ENCODE measurements around the gene CEBPG. TPM values are rescaled to one million over a fixed set of nuclear protein-coding genes. Genes with fewer than 3 reads are reported as not detected.

The CEBPG gene
- total RNA-seq, 2 experiments from 2014 or later: 24.0 to 24.4 TPM

DNA sequence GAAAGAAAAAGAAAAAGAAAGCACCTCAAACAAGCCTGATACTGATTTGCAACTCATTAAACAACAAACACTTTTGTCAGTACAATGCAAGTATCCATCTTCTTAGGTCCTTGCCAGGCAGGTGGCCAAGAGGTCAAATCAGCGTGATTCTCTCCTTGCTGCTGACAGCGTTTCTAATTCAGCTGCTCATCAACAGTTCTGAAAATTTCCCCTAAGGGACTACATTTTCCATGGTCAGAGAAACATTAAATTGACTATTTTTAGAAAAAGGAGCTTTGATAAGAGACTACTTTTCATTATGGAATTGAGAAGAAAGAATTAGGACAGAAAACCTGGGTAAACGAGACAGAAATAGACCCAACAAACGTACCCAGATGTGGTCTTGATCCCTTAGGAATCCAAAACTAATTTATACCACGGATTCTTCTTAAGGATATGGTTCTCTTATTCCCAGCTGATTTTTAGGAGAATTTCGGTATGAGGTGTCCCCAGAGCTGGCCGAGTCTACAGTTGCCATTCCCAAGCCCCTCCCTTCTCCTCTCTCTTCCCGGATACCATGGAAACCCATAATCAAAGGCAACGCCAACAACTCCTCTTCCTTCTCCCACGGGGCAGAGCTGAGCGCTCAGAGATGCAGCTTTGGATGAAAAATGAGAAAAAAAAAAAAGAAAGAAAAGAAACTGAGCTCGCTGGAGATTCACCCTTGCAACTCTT, 29.5 kb upstream of the CEBPG start:
- no peaks in the 10 kb centered on the region for H3K9me3 Mint-ChIP-seq
- H3K27me3 Mint-ChIP-seq: peaks cover 33% of the 10 kb centered on the region
- no peak overlapping the region for H3K27ac Mint-ChIP-seq
- no peaks in the 10 kb centered on the region for H3K36me3 Mint-ChIP-seq (ENCODE audit: low read depth)
- no peak overlapping the region for H3K4me3 Mint-ChIP-seq
- no peak for DNase-seq
- CTCF ChIA-PET: no interaction called here
- POLR2A ChIA-PET: interaction anchor here (0.6 kb wide), 1 partner anchor 178 kb away, joined by 4 read pairs; no protein-coding TSS in a partner anchor
- no peaks in the 10 kb centered on the region for H3K4me1 Mint-ChIP-seq

GRCh38 chr19:33344573-33344925, 29.0 kb upstream of the CEBPG start:
- no peak for DNase-seq
- ChIA-PET POLR2A (interaction anchor here (0.6 kb wide), 1 partner anchor 178 kb away, joined by 4 read pairs; no protein-coding TSS in a partner anchor), CTCF (interaction anchor here (0.6 kb wide), 1 partner anchor 482 kb away, joined by 3 read pairs; no protein-coding TSS in a partner anchor)
- peaks cover 28% of the 10 kb centered on the region for H3K27me3 Mint-ChIP-seq
- no peaks in the 10 kb centered on the region for H3K9me3 Mint-ChIP-seq
- H3K27ac Mint-ChIP-seq: no peak overlapping the region
- no peaks in the 10 kb centered on the region for H3K4me1 Mint-ChIP-seq
- H3K4me3 Mint-ChIP-seq: no peak overlapping the region
- no peaks in the 10 kb centered on the region for H3K36me3 Mint-ChIP-seq (ENCODE audit: low read depth)

GRCh38 chr19:33345163-33345562, 28.3 kb upstream of the CEBPG start:
- DNase-seq: no peak
- Mint-ChIP-seq H3K36me3 (ENCODE audit: low read depth) (no peaks in the 10 kb centered on the region), H3K27ac (no peak overlapping the region), H3K4me1 (no peaks in the 10 kb centered on the region), H3K4me3 (no peak overlapping the region), H3K9me3 (no peaks in the 10 kb centered on the region), H3K27me3 (peaks cover 28% of the 10 kb centered on the region)
- CTCF ChIA-PET: interaction anchor here (0.6 kb wide), 1 partner anchor 482 kb away, joined by 3 read pairs; no protein-coding TSS in a partner anchor
- POLR2A ChIA-PET: no interaction called here

DNA sequence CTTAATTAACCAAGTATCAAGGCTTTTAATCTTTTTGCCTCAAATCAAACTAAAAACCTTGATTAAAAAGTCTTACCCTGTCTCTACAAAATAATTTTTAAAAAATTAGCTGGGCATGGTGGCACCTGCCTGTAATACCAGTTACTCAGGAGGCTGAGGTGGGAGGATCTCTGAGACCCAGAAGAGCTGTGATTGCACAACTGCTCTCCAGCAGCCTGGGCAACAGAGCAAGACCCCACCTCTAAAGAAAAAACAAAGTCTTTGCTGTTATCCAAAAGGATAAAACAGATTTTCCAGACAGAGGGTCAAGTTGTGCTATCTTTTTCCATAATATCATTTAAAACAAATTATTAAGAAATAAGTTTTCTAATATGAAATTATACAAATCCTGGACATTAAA, 26.8 kb upstream of the CEBPG start:
- Mint-ChIP-seq H3K36me3 (ENCODE audit: low read depth) (no peaks in the 10 kb centered on the region), H3K4me1 (no peaks in the 10 kb centered on the region), H3K9me3 (no peaks in the 10 kb centered on the region), H3K4me3 (no peak overlapping the region), H3K27ac (no peak overlapping the region), H3K27me3 (peaks cover 24% of the 10 kb centered on the region)
- no peak for DNase-seq
- ChIA-PET POLR2A (interaction anchor here (0.7 kb wide), 1 partner anchor 560 kb away, joined by 3 read pairs; no protein-coding TSS in a partner anchor), CTCF (no interaction called here)

GRCh38 chr19:33347300-33347699, 26.2 kb upstream of the CEBPG start:
- DNase-seq: no peak
- no peaks in the 10 kb centered on the region for H3K36me3 Mint-ChIP-seq (ENCODE audit: low read depth)
- no peak overlapping the region for H3K27ac Mint-ChIP-seq
- H3K9me3 Mint-ChIP-seq: no peaks in the 10 kb centered on the region
- H3K27me3 Mint-ChIP-seq: peaks cover 21% of the 10 kb centered on the region
- H3K4me1 Mint-ChIP-seq: no peaks in the 10 kb centered on the region
- ChIA-PET CTCF (no interaction called here), POLR2A (no interaction called here)
- no peak overlapping the region for H3K4me3 Mint-ChIP-seq

DNA sequence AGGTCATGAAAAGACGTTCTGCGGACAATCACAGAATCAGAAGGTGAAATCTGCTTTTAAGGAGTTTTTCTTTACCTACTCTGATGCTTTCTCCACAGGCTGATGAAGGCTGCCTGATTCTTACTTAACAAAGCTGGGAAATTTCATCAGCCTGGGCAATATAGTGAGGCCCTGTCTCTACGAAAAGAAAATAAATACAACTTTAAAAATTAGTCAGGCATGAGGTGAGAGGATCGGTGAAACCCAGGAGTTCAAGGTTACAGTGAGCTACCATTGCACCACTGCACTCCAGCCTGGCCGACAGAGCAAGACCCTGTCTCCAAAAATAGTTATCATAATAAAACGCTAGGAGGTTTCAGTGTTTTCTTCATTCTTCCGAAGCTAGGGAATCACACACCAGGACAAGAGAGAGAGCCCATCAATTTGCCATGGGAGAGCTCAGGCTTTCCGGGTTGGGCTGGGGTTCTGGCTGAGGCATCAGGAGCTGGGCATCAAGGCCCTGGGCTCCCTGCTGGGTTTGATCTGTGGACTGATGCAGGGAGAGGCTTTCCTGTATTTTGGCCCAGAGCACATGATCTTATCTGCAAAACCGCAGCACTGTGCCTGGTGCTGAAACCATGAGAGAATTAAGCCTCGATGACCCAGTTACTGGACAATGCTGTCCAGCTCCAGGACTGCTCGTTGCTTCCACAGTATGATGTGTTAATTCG, 25.1 kb upstream of the CEBPG start:
- POLR2A ChIA-PET: no interaction called here
- DNase-seq: no peak
- no peaks in the 10 kb centered on the region for H3K4me1 Mint-ChIP-seq
- no peaks in the 10 kb centered on the region for H3K9me3 Mint-ChIP-seq
- H3K27ac Mint-ChIP-seq: no peak overlapping the region
- H3K27me3 Mint-ChIP-seq: peaks cover 12% of the 10 kb centered on the region
- CTCF ChIA-PET: interaction anchor here (1.4 to 1.5 kb wide), 2 partner anchors 10 to 46 kb away, joined by 4 read pairs; partner anchors contain the start of gene CEBPA
- H3K36me3 Mint-ChIP-seq (ENCODE audit: low read depth): no peaks in the 10 kb centered on the region
- H3K4me3 Mint-ChIP-seq: no peak overlapping the region

GRCh38 chr19:33349319-33350289, 23.9 kb upstream of the CEBPG start:
- Mint-ChIP-seq H3K4me3 (no peak overlapping the region), H3K4me1 (no peaks in the 10 kb centered on the region), H3K27me3 (peaks cover 7% of the 10 kb centered on the region), H3K9me3 (no peaks in the 10 kb centered on the region), H3K36me3 (ENCODE audit: low read depth) (no peaks in the 10 kb centered on the region), H3K27ac (no peak overlapping the region)
- DNase-seq: no peak
- CTCF ChIA-PET: interaction anchor here (1.4 to 1.5 kb wide), 2 partner anchors 9 to 47 kb away, joined by 4 read pairs; partner anchors contain the start of gene CEBPA
- POLR2A ChIA-PET: no interaction called here

DNA sequence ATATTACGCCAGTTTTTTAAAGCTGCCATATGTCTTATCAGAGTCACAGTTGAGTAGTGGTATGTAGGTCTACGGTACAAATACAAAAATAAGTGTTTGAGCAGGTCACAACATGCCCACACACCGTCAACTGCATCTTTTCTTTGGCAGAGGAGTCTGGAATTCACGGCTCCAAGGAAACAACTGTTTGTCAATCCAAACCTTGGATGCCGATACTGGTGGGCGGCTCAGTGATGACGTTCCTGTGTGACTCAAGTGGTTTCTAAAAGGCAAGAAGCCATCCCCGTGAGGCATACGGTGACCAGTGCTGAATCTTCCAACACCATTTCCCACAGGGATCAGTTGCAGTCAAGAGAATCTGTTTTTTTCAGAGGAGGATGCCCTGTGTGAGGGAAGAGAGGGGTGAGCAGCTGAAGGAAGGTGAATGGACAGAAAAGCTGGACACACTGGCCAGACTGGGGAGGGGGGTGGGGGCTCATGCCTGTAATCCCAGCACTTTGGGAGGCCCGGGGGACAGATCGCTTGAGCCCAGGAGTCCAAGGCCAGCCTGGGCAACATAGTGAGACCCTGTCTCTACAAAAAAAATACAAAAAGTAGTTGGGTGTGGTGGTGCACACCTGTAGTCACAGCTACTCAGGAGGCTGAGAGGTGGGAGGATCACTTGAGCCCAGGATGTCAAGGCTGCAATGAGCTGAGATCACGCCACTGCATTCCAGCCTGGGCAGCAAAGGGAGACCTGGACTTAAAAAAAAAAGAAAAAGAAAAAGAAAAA, 22.8 kb upstream of the CEBPG start:
- H3K4me1 Mint-ChIP-seq: no peaks in the 10 kb centered on the region
- H3K9me3 Mint-ChIP-seq: peaks cover 5% of the 10 kb centered on the region
- no peak for DNase-seq
- ChIA-PET CTCF (no interaction called here), POLR2A (no interaction called here)
- no peak overlapping the region for H3K4me3 Mint-ChIP-seq
- H3K27me3 Mint-ChIP-seq: peaks cover 5% of the 10 kb centered on the region
- H3K27ac Mint-ChIP-seq: no peak overlapping the region
- no peaks in the 10 kb centered on the region for H3K36me3 Mint-ChIP-seq (ENCODE audit: low read depth)

GRCh38 chr19:33355535-33355934, 18.0 kb upstream of the CEBPG start:
- no peak overlapping the region for H3K27ac Mint-ChIP-seq
- H3K36me3 Mint-ChIP-seq (ENCODE audit: low read depth): no peaks in the 10 kb centered on the region
- DNase-seq: no peak
- H3K4me3 Mint-ChIP-seq: no peak overlapping the region
- peaks cover 7% of the 10 kb centered on the region for H3K9me3 Mint-ChIP-seq
- peaks cover 9% of the 10 kb centered on the region for H3K27me3 Mint-ChIP-seq
- CTCF ChIA-PET: no interaction called here
- POLR2A ChIA-PET: no interaction called here
- no peaks in the 10 kb centered on the region for H3K4me1 Mint-ChIP-seq

DNA sequence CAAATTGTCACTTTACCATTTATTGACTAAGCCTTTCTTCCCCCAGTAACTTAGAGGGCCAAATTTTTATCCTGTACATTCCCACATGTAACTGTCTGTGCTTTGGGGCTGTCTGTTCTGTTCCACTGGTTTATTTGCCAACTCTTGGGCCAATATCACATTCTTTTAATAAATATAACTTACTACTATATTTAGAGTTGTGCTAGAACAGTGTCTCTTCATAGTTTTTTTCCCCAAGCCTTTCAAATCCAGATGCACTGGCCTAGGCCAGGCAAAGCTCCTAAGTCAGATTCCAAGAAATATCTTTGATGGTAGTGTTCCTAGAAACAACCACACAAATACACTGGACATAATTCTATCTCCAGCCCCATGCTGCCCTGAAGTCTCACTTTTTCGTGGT, 16.0 kb upstream of the CEBPG start:
- Mint-ChIP-seq H3K27ac (no peak overlapping the region), H3K4me3 (no peak overlapping the region), H3K9me3 (peaks cover 7% of the 10 kb centered on the region), H3K27me3 (peaks cover 9% of the 10 kb centered on the region), H3K36me3 (ENCODE audit: low read depth) (no peaks in the 10 kb centered on the region), H3K4me1 (no peaks in the 10 kb centered on the region)
- DNase-seq: no peak
- ChIA-PET POLR2A (no interaction called here), CTCF (interaction anchor here (0.6 to 1.4 kb wide), 2 partner anchors 13 to 15 kb away, joined by 3 to 4 read pairs; no protein-coding TSS in a partner anchor)

- no peak overlapping the region for H3K27ac Mint-ChIP-seq
- no peaks in the 10 kb centered on the region for H3K4me1 Mint-ChIP-seq
- ChIA-PET CTCF (interaction anchor here (0.6 to 1.4 kb wide), 3 partner anchors 10 to 599 kb away, joined by 3 to 4 read pairs (median 4); no protein-coding TSS in a partner anchor), POLR2A (no interaction called here)
- no peaks in the 10 kb centered on the region for H3K36me3 Mint-ChIP-seq (ENCODE audit: low read depth)
- DNase-seq: no peak
- peaks cover 7% of the 10 kb centered on the region for H3K9me3 Mint-ChIP-seq
- H3K4me3 Mint-ChIP-seq: no peak overlapping the region
- H3K27me3 Mint-ChIP-seq: peaks cover 9% of the 10 kb centered on the region
Observed at GRCh38 chr19:33358408-33358807, 15.1 kb upstream of the CEBPG start.

DNA sequence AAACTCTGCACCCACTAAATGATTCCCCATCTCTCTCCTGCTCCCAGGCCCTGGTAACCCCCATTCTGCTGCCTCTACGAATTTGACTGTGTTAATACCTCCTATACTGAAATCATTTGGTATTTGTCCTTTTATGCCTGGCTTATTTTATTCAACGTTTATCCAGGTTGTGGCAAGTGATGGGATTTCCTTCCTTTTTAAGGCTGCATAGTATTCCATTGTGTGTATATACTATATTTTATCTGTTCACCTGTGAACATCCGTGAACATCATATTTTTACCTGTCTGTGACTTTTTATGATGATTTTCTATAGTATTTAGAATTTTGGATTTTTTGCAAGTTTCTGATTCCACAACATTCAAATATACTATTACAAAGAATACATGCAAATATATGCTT, 13.9 kb upstream of the CEBPG start:
- POLR2A ChIA-PET: no interaction called here
- H3K4me3 Mint-ChIP-seq: no peak overlapping the region
- no peaks in the 10 kb centered on the region for H3K4me1 Mint-ChIP-seq
- no peaks in the 10 kb centered on the region for H3K36me3 Mint-ChIP-seq (ENCODE audit: low read depth)
- H3K9me3 Mint-ChIP-seq: peaks cover 7% of the 10 kb centered on the region
- no peak overlapping the region for H3K27ac Mint-ChIP-seq
- DNase-seq: no peak
- CTCF ChIA-PET: no interaction called here
- H3K27me3 Mint-ChIP-seq: peaks cover 9% of the 10 kb centered on the region

Measured in activated CD4-positive, alpha-beta T cell treated with anti-CD3 and anti-CD28 coated beads, Interleukin-2, amount 10 ng/mL, durations not matched to agents 7 days and 5 days (primary cell).